HG03196 (cell line): ENCODE results near the gene USP32.

Experiments used
- ATAC-seq: cut with Tn5 transposase; IDR thresholded peaks from one replicate; pipeline ENCODE4 v1.9.1; 2021; ENCODE audit not compliant: unreplicated experiment

USP32 gene

GRCh38 chr17:60304502-60304901, 87.4 kb downstream of the USP32 start:
- ATAC-seq: no peak

GRCh38 chr17:60303406-60304099, 88.4 kb downstream of the USP32 start:
- ATAC-seq: no peak

- ATAC-seq: no peak
These were observed 90.3 kb downstream of the USP32 start for GRCh38 chr17:60301649-60302048.

- ATAC-seq: no peak
These were observed 91.0 kb downstream of the USP32 start for GRCh38 chr17:60300949-60301348.

- no peak for ATAC-seq
These were observed 91.9 kb downstream of the USP32 start for GRCh38 chr17:60300011-60300410.

- no peak for ATAC-seq
These were observed 94.1 kb downstream of the USP32 start for GRCh38 chr17:60297760-60298401.

GRCh38 chr17:60296177-60296576, 95.8 kb downstream of the USP32 start:
- ATAC-seq: no peak

GRCh38 chr17:60293580-60294335, 98.2 kb downstream of the USP32 start:
- no peak for ATAC-seq

GRCh38 chr17:60292697-60293096, 99.2 kb downstream of the USP32 start:
- ATAC-seq: no peak

GRCh38 chr17:60284709-60285108, 107.2 kb downstream of the USP32 start:
- ATAC-seq: no peak

- no peak for ATAC-seq
These were observed 108.1 kb downstream of the USP32 start for GRCh38 chr17:60283816-60284215.

- ATAC-seq: no peak
These were observed 111.3 kb downstream of the USP32 start for GRCh38 chr17:60280673-60281072.

GRCh38 chr17:60278237-60278636, 113.7 kb downstream of the USP32 start:
- no peak for ATAC-seq

GRCh38 chr17:60277258-60277657, 114.7 kb downstream of the USP32 start:
- no peak for ATAC-seq

GRCh38 chr17:60269417-60269816, 122.5 kb downstream of the USP32 start:
- no peak for ATAC-seq

GRCh38 chr17:60260540-60260939, 131.4 kb downstream of the USP32 start:
- no peak for ATAC-seq

- no peak for ATAC-seq
These were observed 133.6 kb downstream of the USP32 start for GRCh38 chr17:60258313-60258712.

GRCh38 chr17:60256174-60256573, 135.8 kb downstream of the USP32 start:
- ATAC-seq: no peak

- ATAC-seq: no peak
These were observed 138.9 kb downstream of the USP32 start for GRCh38 chr17:60253048-60253447.

- no peak for ATAC-seq
These were observed 139.5 kb downstream of the USP32 start for GRCh38 chr17:60252459-60252858.

GRCh38 chr17:60249290-60249826, 142.6 kb downstream of the USP32 start:
- no peak for ATAC-seq
